Breast epithelium (tissue), 4 donors: Measurements from ENCODE around the gene CGA. TPM values are rescaled to one million over a fixed set of nuclear protein-coding genes. Genes with fewer than 3 reads are reported as not detected.
A peak's percentile ranks its signal among the peaks of the same experiment; 100 is the strongest.
"Not testable (repeated sequence)": the region's sequence is repeated elsewhere in the genome, so short reads cannot be mapped to it uniquely, and the experiment has no call there.

Experiments
- DNase-seq, 2 donors: peaks; one replicate each; pipeline ENCODE4 v3.0.0-alpha.2; 2019; ENCODE audit warnings: low spot score in 2 of 2
- H3K27ac ChIP-seq, 2 donors: fragments of 200-600 bp; sonication (generic) in 1 of 2; one replicate each; pipeline ENCODE4 v1.5.1; 2016 to 2019; ENCODE audit warnings: mild to moderate bottlenecking in 1 of 2
- H3K27me3 ChIP-seq, 2 donors: fragments of 200-600 bp; sonication (generic) in 1 of 2; one replicate each; pipeline versions ENCODE4 v1.5.1 to v1.6.0; 2017 to 2019; ENCODE audit warnings: control low read depth in 1 of 2, mild to moderate bottlenecking in 1 of 2
- H3K36me3 ChIP-seq: fragments of 200-600 bp; one replicate; pipeline ENCODE4 v1.5.1; 2019
- H3K4me1 ChIP-seq, 2 donors: fragments of 200-600 bp; sonication (generic); one replicate each; pipeline ENCODE4 v1.5.1; 2016 to 2019; ENCODE audit warnings: control low read depth in 1 of 2
- H3K4me3 ChIP-seq, 3 donors: fragments of 200-600 bp; sonication (generic); 1 replicate in 2 of 3; 2 replicates in 1 of 3; pipeline ENCODE4 v1.5.1; 2016 to 2019; ENCODE audit warnings: mild to moderate bottlenecking in 3 of 3, moderate library complexity in 2 of 3
- H3K9me3 ChIP-seq, 2 donors: fragments of 200-600 bp; sonication (generic) in 1 of 2; one replicate each; pipeline ENCODE4 v1.5.1; 2016 to 2019; ENCODE audit warnings: control low read depth in 1 of 2
- CTCF ChIP-seq, 3 donors: fragments of 450-650 bp; IDR thresholded peaks; one replicate each; pipeline ENCODE4 v1.5.1; 2016 to 2017; ENCODE audit warnings: antibody characterized with exemption in 3 of 3, mild to moderate bottlenecking in 3 of 3, moderate library complexity in 3 of 3
- POLR2A ChIP-seq: fragments of 450-650 bp; IDR thresholded peaks from one replicate; pipeline ENCODE4 v1.6.1; 2016; ENCODE audit warnings: antibody characterized with exemption, mild to moderate bottlenecking, moderate library complexity
- POLR2AphosphoS5 ChIP-seq, 3 donors: sonication (generic); formaldehyde crosslinking; IDR thresholded peaks; one replicate each; pipeline ENCODE4 v1.6.1; 2017; ENCODE audit warnings: antibody characterized with exemption in 3 of 3
- intact Hi-C: fragments of 100-400 bp; cut with DNase I; formaldehyde crosslinking; loops from one replicate; pipeline ENCODE4 v1.15.1; 2023; ENCODE audit warnings: low total_unique reads
- total RNA-seq, 3 donors: library from RNA; depleted of rRNA; stranded (reverse); fragments of >200 nt; gene quantifications; one replicate each; pipeline ENCODE4 v1.1.0, GENCODE V29; 2016

CGA gene
- total RNA-seq: not detected

DNA sequence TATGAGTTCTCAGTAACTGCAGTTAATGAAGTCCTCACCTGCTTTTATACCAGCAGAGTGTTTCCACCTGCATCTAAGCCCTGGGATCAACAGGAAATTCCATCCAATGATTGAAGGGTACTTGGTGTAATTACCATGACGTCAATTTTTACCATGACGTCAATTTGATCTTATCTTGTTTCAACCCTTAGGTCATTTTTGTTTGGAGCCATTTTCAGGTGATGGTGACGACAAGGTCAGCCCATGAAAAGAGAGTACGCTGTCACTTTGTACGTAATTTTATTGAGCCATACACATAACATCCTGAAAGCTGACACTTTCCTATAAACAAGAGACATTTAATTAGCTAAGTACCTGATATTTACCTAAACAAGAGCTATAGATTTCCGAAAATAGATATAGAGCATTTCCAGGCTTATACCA is at the start of gene CGA:
TSS of gene CGA (minus strand) at position 20 of the 423 bp plus-strand sequence. CDS start 6,906 bp downstream, outside the sequence.
- no peak within 1 kb of the TSS for H3K27ac ChIP-seq
- no peaks in the 10 kb centered on the region for H3K36me3 ChIP-seq
- H3K27me3 ChIP-seq: no peaks in the 10 kb centered on the region
- TF ChIP-seq POLR2AphosphoS5 (IDR thresholded peaks at IDR 0.05): no peak
- TF ChIP-seq CTCF (IDR thresholded peaks at IDR 0.05): no peak
- TF ChIP-seq POLR2A: no peak
- H3K4me3 ChIP-seq: no peak within 1 kb of the TSS
- no peak for DNase-seq
- H3K4me1 ChIP-seq: no peaks in the 10 kb centered on the region
- H3K9me3 ChIP-seq: no peaks in the 10 kb centered on the region
- intact Hi-C loops: no loop called here

- H3K36me3 ChIP-seq, H3K4me1 ChIP-seq, H3K27me3 ChIP-seq, intact Hi-C loops, H3K4me3 ChIP-seq, H3K27ac ChIP-seq, H3K9me3 ChIP-seq, DNase-seq: not testable (repeated sequence)
Observed at GRCh38 chr6:87139927-87140326, 45.0 kb upstream of the CGA start.

DNA sequence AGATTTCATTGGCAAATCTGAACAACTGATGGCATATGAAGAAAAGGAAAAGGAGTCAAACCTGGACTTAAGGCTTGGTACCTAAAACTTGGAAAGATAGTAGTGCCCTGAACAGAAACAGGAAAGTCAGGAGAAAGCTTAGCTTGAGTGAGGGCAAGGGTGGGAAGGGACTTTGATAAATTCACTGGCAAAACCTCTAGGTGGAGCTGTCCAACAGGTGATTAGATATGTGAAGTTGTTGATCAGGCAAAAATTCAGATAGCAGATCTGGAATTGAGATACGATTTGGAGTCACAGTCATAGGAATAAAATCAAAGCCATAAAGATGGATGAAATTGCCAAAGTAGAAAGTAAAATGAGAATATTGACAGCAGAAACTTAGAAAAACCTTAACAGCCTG is 44.3 kb upstream of the CGA start:
- H3K4me1 ChIP-seq: no peaks in the 10 kb centered on the region
- no peaks in the 10 kb centered on the region for H3K36me3 ChIP-seq
- no peaks in the 10 kb centered on the region for H3K27me3 ChIP-seq
- DNase-seq: no peak
- peaks cover 0 to 3% of the 10 kb centered on the region in 2 donors for H3K9me3 ChIP-seq
- H3K27ac ChIP-seq: no peak overlapping the region
- intact Hi-C loops: no loop called here
- H3K4me3 ChIP-seq: no peak overlapping the region
- TF ChIP-seq CTCF (IDR thresholded peaks at IDR 0.05) (peak; percentile 36 to 70 (median 64)), POLR2AphosphoS5 (IDR thresholded peaks at IDR 0.05) (no peak)

GRCh38 chr6:87136963-87137362 is 42.1 kb upstream of the CGA start:
- TF ChIP-seq POLR2A (no peak), POLR2AphosphoS5 (IDR thresholded peaks at IDR 0.05) (no peak), CTCF (IDR thresholded peaks at IDR 0.05) (no peak)

DNA sequence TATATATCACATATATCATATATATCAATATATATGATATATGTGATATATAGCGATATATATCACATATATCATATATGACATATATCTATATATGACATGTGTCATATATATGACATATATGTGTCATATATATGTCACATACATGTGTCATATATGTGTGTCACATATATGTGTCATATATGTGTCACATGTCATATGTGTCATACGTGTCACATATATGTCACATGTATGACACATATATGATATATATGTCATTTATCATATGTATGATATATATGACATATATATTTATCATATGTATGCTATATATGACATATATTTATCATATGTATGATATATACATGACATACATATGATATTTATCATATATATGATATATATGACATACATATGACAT is 32.8 kb upstream of the CGA start:
- DNase-seq: no peak
- TF ChIP-seq CTCF (IDR thresholded peaks at IDR 0.05) (no peak), POLR2A (no peak), POLR2AphosphoS5 (IDR thresholded peaks at IDR 0.05) (no peak)
- intact Hi-C loops: no loop called here

More at GRCh38 chr6:87136963-87137362, 42.1 kb upstream of the CGA start:
- H3K27me3 ChIP-seq: no peaks in the 10 kb centered on the region
- intact Hi-C loops: no loop called here
- no peak for DNase-seq
- H3K27ac ChIP-seq: no peak overlapping the region
- no peaks in the 10 kb centered on the region for H3K36me3 ChIP-seq
- peaks cover 0 to 3% of the 10 kb centered on the region in 2 donors for H3K9me3 ChIP-seq
- no peak overlapping the region for H3K4me3 ChIP-seq
- no peaks in the 10 kb centered on the region for H3K4me1 ChIP-seq

GRCh38 chr6:87126501-87126900 is 31.6 kb upstream of the CGA start:
- intact Hi-C loops: no loop called here
- Histone ChIP-seq H3K4me3 (no peak overlapping the region), H3K27ac (no peak overlapping the region), H3K27me3 (peaks cover 0 to 6% of the 10 kb centered on the region in 2 donors), H3K36me3 (no peaks in the 10 kb centered on the region), H3K4me1 (no peaks in the 10 kb centered on the region), H3K9me3 (peaks cover 3 to 8% of the 10 kb centered on the region in 2 donors)
- DNase-seq: no peak
- TF ChIP-seq POLR2A (no peak), POLR2AphosphoS5 (IDR thresholded peaks at IDR 0.05) (no peak), CTCF (IDR thresholded peaks at IDR 0.05) (no peak)

More for the DNA sequence above, 32.8 kb upstream of the CGA start:
- Histone ChIP-seq H3K27ac (no peak overlapping the region), H3K4me1 (no peaks in the 10 kb centered on the region), H3K27me3 (peaks cover 0 to under 1% of the 10 kb centered on the region in 2 donors), H3K36me3 (no peaks in the 10 kb centered on the region), H3K4me3 (no peak overlapping the region), H3K9me3 (peaks cover 0 to 3% of the 10 kb centered on the region in 2 donors)
